GM18498 (cell line): ENCODE measurements around the gene KIF22.
"Not testable (repeated sequence)": the region's sequence is repeated elsewhere in the genome, so short reads cannot be mapped to it uniquely, and the experiment has no call there.

Experiments used
- ATAC-seq: cut with Tn5 transposase; IDR thresholded peaks from one replicate; pipeline ENCODE4 v1.9.1; 2021; ENCODE audit warnings: mild to moderate bottlenecking, moderate library complexity; ENCODE audit not compliant: unreplicated experiment

KIF22 gene

GRCh38 chr16:29765167-29766032 is 25.2 kb upstream of the KIF22 start:
- no peak for ATAC-seq

- no peak for ATAC-seq
Observed at GRCh38 chr16:29766571-29766970, 24.0 kb upstream of the KIF22 start.

GRCh38 chr16:29767062-29767461 is 23.5 kb upstream of the KIF22 start:
- ATAC-seq: no peak

- ATAC-seq: no peak
Observed at GRCh38 chr16:29769507-29769906, 21.0 kb upstream of the KIF22 start.

- no peak for ATAC-seq
Observed at GRCh38 chr16:29770250-29770929, 20.2 kb upstream of the KIF22 start.

GRCh38 chr16:29772330-29772729 is 18.2 kb upstream of the KIF22 start:
- ATAC-seq: not testable (repeated sequence)

GRCh38 chr16:29774730-29775129 is 15.8 kb upstream of the KIF22 start:
- ATAC-seq: no peak

GRCh38 chr16:29775742-29776408 is 14.7 kb upstream of the KIF22 start:
- ATAC-seq: no peak

- ATAC-seq: no peak
Observed at GRCh38 chr16:29777576-29778350, 12.8 kb upstream of the KIF22 start, which contains the start of gene ZG16. ZG16 (plus strand) TSS chr16:29778256; CDS start chr16:29779267, 1,011 bp downstream.

GRCh38 chr16:29779474-29779873 is 11.1 kb upstream of the KIF22 start:
- ATAC-seq: no peak

- ATAC-seq: not testable (repeated sequence)
Observed at GRCh38 chr16:29783094-29783953, 7.2 kb upstream of the KIF22 start.

- no peak for ATAC-seq
Observed at GRCh38 chr16:29784157-29784556, 6.4 kb upstream of the KIF22 start.

GRCh38 chr16:29784901-29785500 is 5.5 kb upstream of the KIF22 start:
- ATAC-seq: peak; percentile 53

- not testable (repeated sequence) for ATAC-seq
Observed at GRCh38 chr16:29787155-29787554, 3.4 kb upstream of the KIF22 start.

GRCh38 chr16:29789775-29790182 is 772 bp upstream of the KIF22 start:
- ATAC-seq: peak; percentile 3

GRCh38 chr16:29790949-29791844 is 646 bp downstream of the KIF22 start:
- ATAC-seq: no peak

GRCh38 chr16:29791845-29792807 is 1.6 kb downstream of the KIF22 start:
- no peak for ATAC-seq
